HG03108 (cell line): ENCODE results near the gene PSMC5.
A peak's percentile ranks its signal among the peaks of the same experiment; 100 is the strongest.
"Not testable (repeated sequence)": the region's sequence is repeated elsewhere in the genome, so short reads cannot be mapped to it uniquely, and the experiment has no call there.

Experiments
- ATAC-seq: cut with Tn5 transposase; IDR thresholded peaks from one replicate; pipeline ENCODE4 v1.9.1; 2021; ENCODE audit warnings: moderate library complexity; ENCODE audit not compliant: unreplicated experiment

PSMC5 gene

GRCh38 chr17:63827002-63827800 lies at the start of gene PSMC5, which contains the start of gene FTSJ3:
Gene PSMC5 (plus strand): TSS chr17:63827431. CDS start chr17:63827491, 60 bp downstream.
Gene FTSJ3 (minus strand): TSS chr17:63827663. CDS start chr17:63826902, 761 bp downstream.
- ATAC-seq = peak; percentile 78

DNA sequence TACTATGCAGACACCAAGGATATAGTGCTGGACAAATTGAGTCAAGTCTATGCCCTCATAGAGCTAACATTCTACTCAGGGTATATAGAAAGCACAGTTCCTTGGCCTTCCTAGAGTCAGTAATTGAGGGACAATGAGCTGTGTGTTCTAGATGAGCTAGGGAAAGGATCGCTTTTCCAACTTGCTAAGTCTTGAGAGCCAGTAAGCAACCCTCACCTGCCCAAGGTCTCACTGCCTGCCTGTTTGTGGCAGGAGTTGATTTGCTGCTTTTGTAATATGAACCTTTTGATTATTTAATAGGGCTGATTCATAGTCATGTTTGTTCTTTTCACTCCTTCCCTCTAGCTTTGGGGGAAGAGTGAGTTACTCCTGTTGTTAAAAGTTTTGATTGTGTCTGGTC lies 46.7 kb upstream of the PSMC5 start:
- no peak for ATAC-seq

- ATAC-seq = no peak
Observed at GRCh38 chr17:63780928-63781327, 46.3 kb upstream of the PSMC5 start.

DNA sequence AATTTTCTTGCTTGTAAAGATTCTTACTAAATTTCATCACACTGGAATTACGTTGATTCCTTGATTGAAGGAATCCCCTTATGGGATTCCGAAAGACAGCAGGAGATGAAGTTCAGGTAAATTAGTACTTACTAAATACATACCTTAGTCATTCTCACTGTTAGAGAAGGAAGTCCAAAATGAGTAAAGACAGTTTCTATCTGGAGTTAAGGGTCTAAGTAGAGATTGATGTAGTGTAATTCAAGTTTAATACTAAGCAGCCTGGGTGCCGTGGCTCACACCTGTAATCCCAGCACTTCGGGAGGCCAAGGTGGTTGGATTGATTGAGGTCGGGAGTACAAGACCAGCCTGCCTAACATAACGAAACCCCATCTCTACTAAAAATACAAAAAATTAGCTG lies 43.7 kb upstream of the PSMC5 start:
- no peak for ATAC-seq

DNA sequence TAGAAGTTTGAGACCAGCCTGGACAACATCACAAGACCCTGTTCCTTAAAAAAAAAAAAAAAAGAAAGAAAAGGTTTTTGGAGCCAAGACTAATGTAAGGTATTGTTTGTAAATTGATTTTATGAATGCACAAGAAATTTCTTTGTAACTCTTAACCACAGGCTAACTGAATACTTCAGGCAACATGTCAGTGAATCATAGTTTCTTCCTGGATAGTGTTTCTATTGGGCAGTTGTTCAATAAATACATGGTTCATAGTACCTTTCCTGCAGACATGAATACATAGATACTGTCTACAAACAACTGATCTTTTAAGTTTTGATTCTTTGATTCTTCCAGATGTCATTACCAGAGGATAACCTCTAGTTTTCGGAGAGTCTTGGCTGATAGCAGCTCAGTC lies 41.7 kb upstream of the PSMC5 start:
- ATAC-seq = no peak

GRCh38 chr17:63786117-63786516 lies 41.1 kb upstream of the PSMC5 start:
- ATAC-seq = no peak

- ATAC-seq = no peak
Observed at GRCh38 chr17:63786971-63787711, 40.1 kb upstream of the PSMC5 start.

GRCh38 chr17:63790057-63790456 lies 37.2 kb upstream of the PSMC5 start:
- ATAC-seq = no peak

DNA sequence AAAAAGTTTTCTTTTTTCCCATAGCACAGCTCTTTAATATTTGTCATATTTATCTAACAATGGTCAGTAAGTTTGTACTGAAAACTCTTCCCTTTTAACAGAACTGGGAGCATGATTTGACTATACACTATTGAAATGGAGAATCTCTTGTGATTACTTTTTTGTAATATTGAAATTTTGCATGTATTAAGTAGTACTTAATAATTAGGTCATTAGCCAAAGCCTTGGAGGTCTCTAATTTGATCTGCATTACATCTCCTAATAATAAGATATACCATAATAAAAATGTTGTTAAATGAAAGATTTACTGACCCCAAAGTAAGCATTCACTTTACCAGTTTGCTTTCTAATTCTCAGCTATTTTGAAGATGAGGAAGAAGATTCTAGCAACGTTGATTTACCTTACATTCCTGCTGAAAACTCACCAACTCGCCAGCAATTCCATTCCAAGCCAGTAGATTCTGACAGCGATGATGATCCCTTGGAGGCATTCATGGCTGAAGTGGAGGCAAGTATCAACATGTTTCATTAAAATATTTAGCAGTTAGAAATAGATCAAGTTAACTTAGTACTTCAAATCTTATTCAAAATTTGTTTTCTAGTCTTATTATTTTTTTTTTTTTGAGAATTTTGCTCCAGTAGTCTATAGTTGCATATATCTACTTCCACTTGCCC lies 35.0 kb upstream of the PSMC5 start:
- no peak for ATAC-seq

GRCh38 chr17:63796375-63796774 lies 30.9 kb upstream of the PSMC5 start:
- not testable (repeated sequence) for ATAC-seq

GRCh38 chr17:63798572-63799106 lies 28.6 kb upstream of the PSMC5 start:
- ATAC-seq = no peak

- no peak for ATAC-seq
Observed at GRCh38 chr17:63800783-63801182, 26.4 kb upstream of the PSMC5 start.

GRCh38 chr17:63804328-63804727 lies 22.9 kb upstream of the PSMC5 start:
- no peak for ATAC-seq

- no peak for ATAC-seq
Observed at GRCh38 chr17:63805591-63805990, 21.6 kb upstream of the PSMC5 start.

GRCh38 chr17:63809970-63810369 lies 17.3 kb upstream of the PSMC5 start:
- ATAC-seq = no peak

DNA sequence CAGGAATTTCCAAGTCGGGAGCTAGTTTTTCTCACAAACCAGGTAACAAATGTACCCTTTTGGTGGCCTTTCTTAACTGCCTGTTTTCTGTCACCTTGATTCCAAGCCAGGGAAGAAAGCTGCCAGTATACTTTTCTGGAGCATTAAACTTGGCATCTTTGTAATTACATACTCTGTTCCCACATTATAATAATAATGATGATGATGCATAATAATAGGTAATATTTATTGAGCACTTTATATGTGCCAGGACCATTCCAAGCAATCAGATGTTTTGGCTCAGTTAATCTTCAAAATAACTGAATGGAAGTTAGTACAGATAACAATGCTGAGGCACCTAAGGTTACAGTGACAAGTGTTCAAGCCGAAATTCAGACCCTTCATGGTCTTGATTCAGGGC lies 11.1 kb upstream of the PSMC5 start:
- no peak for ATAC-seq

DNA sequence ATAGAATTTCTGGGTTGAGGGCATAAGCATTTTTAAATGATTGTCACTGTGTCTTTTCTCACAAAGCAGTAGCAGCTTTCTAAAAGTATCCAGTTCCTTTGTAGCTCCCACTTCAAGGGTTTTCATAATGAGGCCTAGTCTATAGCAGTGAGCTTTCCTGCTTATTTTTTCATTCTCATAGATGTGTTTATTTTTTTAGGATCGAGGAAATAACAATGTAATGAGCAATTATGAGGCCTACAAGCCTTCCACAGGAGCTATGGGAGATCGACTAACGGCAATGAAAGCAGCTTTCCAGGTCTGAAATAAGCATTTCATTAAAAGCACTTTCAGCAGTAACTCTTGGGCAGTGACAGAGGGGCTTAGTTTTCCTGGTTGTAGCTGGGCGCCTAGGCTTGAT lies 10.6 kb upstream of the PSMC5 start:
- no peak for ATAC-seq

GRCh38 chr17:63817736-63818385 lies 9.4 kb upstream of the PSMC5 start:
- no peak for ATAC-seq

DNA sequence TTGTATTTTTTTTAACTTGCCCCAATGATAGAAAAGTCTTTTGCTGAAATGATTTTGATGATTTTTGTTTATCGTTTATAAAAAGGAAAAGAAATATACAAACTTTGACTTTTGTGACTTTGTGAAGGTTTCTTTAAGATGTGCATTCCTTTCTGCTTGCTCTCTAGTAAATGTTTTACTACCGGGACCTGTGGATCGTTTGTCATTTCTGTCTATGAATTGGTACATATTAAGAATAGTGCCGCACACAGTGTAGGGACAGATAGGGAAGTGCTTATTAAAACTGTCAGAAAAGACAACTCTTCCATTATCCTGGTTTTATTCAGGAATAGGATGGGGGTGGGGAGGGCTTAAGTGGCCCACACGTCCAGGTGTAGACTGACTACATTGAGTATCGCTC lies 8.1 kb upstream of the PSMC5 start:
- ATAC-seq = no peak

GRCh38 chr17:63819585-63820537 lies 7.4 kb upstream of the PSMC5 start:
- no peak for ATAC-seq
